ENCODE measurements around the gene MRPS14. TPM values are rescaled to one million over a fixed set of nuclear protein-coding genes. Genes with fewer than 3 reads are reported as not detected.
A peak's percentile ranks its signal among the peaks of the same experiment; 100 is the strongest.
"Not testable (repeated sequence)": the region's sequence is repeated elsewhere in the genome, so short reads cannot be mapped to it uniquely, and the experiment has no call there.

The MRPS14 gene
- total RNA-seq, 1 donor from 2014 or later, result 36.9 TPM

- ChIA-PET POLR2A (interaction anchor here (1.1 to 4.0 kb wide), 2 partner anchors 25 to 225 kb away, joined by 3 to 139 read pairs; partner anchors contain the start of gene CACYBP), CTCF (interaction anchor here (1.0 kb wide), 1 partner anchor 100 kb away, joined by 4 read pairs; no protein-coding TSS in a partner anchor)
- Mint-ChIP-seq H3K9me3 (peaks cover 5% of the 10 kb centered on the region), H3K27ac (no peak overlapping the region), H3K27me3 (no peaks in the 10 kb centered on the region), H3K4me1 (peaks cover 33% of the 10 kb centered on the region), H3K4me3 (peak overlapping the region; percentile 13), H3K36me3 (ENCODE audit: low read depth) (peaks cover 19% of the 10 kb centered on the region)
- DNase-seq, result no peak
- TF ChIP-seq CTCF (IDR thresholded peaks at IDR 0.05), result no peak
- intact Hi-C loops (cut with micrococcal nuclease), result loop anchor here (5.0 to 10.0 kb wide), 5 partner anchors 200 to 1858 kb away; partner anchors contain the start of genes KLHL20, PRDX6 and RC3H1
- no peak for ATAC-seq (ENCODE audit: low read depth)
Observed at GRCh38 chr1:175024773-175025172, 1.5 kb upstream of the MRPS14 start.

- ChIA-PET CTCF (interaction anchor here (1.0 to 1.4 kb wide), 3 partner anchors 8 to 101 kb away, joined by 3 to 5 read pairs (median 4); no protein-coding TSS in a partner anchor), POLR2A (interaction anchor here (0.6 to 4.0 kb wide), 19 partner anchors 8 to 1547 kb away, joined by 3 to 139 read pairs (median 5); partner anchors contain the start of genes CACYBP, KLHL20, PRDX6 and RC3H1)
- Mint-ChIP-seq H3K36me3 (ENCODE audit: low read depth) (peaks cover 24% of the 10 kb centered on the region), H3K4me3 (peak overlapping the region; percentile 95), H3K27ac (peak overlapping the region; percentile 90), H3K4me1 (peaks cover 29% of the 10 kb centered on the region)
- ATAC-seq (ENCODE audit: low read depth); H3K9me3 Mint-ChIP-seq; H3K27me3 Mint-ChIP-seq; DNase-seq: not testable (repeated sequence)
- intact Hi-C loops (cut with micrococcal nuclease), result loop anchor here (1.0 to 10.0 kb wide), 6 partner anchors 25 to 1547 kb away; partner anchors contain the start of genes CACYBP, COP1, PRDX6 and RC3H1
Observed at GRCh38 chr1:175023922-175024242, 657 bp upstream of the MRPS14 start.

- Mint-ChIP-seq H3K27me3 (no peaks in the 10 kb centered on the region), H3K4me1 (peaks cover 28% of the 10 kb centered on the region), H3K36me3 (ENCODE audit: low read depth) (peaks cover 59% of the 10 kb centered on the region), H3K9me3 (peaks cover under 1% of the 10 kb centered on the region), H3K4me3 (no peak overlapping the region), H3K27ac (no peak overlapping the region)
- ATAC-seq (ENCODE audit: low read depth), result no peak
- CTCF ChIA-PET, result no interaction called here
- TF ChIP-seq CTCF (IDR thresholded peaks at IDR 0.05), result no peak
- no peak for DNase-seq
- POLR2A ChIA-PET, result interaction anchor here (2.3 kb wide), 1 partner anchor 20 kb away, joined by 8 read pairs; the partner anchor contains the start of gene CACYBP
- intact Hi-C loops (cut with micrococcal nuclease), result no loop called here
Observed at GRCh38 chr1:175019524-175019923, 3.7 kb downstream of the MRPS14 start.

- H3K4me1 Mint-ChIP-seq, result peaks cover 6% of the 10 kb centered on the region
- no peak for TF ChIP-seq CTCF (IDR thresholded peaks at IDR 0.05)
- H3K27me3 Mint-ChIP-seq, result no peaks in the 10 kb centered on the region
- H3K4me3 Mint-ChIP-seq, result no peak overlapping the region
- peaks cover 81% of the 10 kb centered on the region for H3K36me3 Mint-ChIP-seq (ENCODE audit: low read depth)
- H3K27ac Mint-ChIP-seq, result no peak overlapping the region
- no peak for ATAC-seq (ENCODE audit: low read depth)
- ChIA-PET CTCF (interaction anchor here (1.1 kb wide), 1 partner anchor 110 kb away, joined by 6 read pairs; no protein-coding TSS in a partner anchor), POLR2A (interaction anchor here (1.6 to 2.1 kb wide), 2 partner anchors 8 to 14 kb away, joined by 4 to 11 read pairs; partner anchors contain the start of gene MRPS14)
- DNase-seq, result no peak
- no peaks in the 10 kb centered on the region for H3K9me3 Mint-ChIP-seq
- intact Hi-C loops (cut with micrococcal nuclease), result no loop called here
Observed at GRCh38 chr1:175015243-175015642, 8.0 kb downstream of the MRPS14 start.

GRCh38 chr1:175013445-175013844 lies 9.8 kb downstream of the MRPS14 start:
- no peak overlapping the region for H3K4me3 Mint-ChIP-seq
- no peak for ATAC-seq (ENCODE audit: low read depth)
- CTCF ChIA-PET, result no interaction called here

More at GRCh38 chr1:175013445-175013844, 9.8 kb downstream of the MRPS14 start:
- no peak for TF ChIP-seq CTCF (IDR thresholded peaks at IDR 0.05)
- Mint-ChIP-seq H3K27ac (no peak overlapping the region), H3K27me3 (no peaks in the 10 kb centered on the region), H3K36me3 (ENCODE audit: low read depth) (peaks cover 87% of the 10 kb centered on the region), H3K4me1 (peaks cover 8% of the 10 kb centered on the region), H3K9me3 (no peaks in the 10 kb centered on the region)
- intact Hi-C loops (cut with micrococcal nuclease), result no loop called here
- no peak for DNase-seq
- POLR2A ChIA-PET, result interaction anchor here (2.1 kb wide), 1 partner anchor 10 kb away, joined by 11 read pairs; the partner anchor contains the start of gene MRPS14

Measured in activated B cell treated with CpG ODN at 0.5 μM for 24 hours (primary cell).